Testis (tissue), 2 donors: ENCODE measurements around the gene CRPPA.

ENCODE experiments used
- POLR2A ChIP-seq: fragments of 450-650 bp; IDR thresholded peaks from one replicate; pipeline ENCODE4 v1.6.1; 2017; ENCODE audit warnings: antibody characterized with exemption, mild to moderate bottlenecking, moderate library complexity
- TF ChIP-seq, protein P1 (sequence below), 3 experiments: fragments of 450-650 bp in 2 of 3; fragments of 200-600 bp in 1 of 3; sonication (generic) in 1 of 3; IDR thresholded peaks; one replicate each; pipeline ENCODE4 v1.5.1; 2016 to 2019; ENCODE audit warnings: antibody characterized with exemption in 3 of 3, mild to moderate bottlenecking in 2 of 3, moderate library complexity in 1 of 3

DNA sequence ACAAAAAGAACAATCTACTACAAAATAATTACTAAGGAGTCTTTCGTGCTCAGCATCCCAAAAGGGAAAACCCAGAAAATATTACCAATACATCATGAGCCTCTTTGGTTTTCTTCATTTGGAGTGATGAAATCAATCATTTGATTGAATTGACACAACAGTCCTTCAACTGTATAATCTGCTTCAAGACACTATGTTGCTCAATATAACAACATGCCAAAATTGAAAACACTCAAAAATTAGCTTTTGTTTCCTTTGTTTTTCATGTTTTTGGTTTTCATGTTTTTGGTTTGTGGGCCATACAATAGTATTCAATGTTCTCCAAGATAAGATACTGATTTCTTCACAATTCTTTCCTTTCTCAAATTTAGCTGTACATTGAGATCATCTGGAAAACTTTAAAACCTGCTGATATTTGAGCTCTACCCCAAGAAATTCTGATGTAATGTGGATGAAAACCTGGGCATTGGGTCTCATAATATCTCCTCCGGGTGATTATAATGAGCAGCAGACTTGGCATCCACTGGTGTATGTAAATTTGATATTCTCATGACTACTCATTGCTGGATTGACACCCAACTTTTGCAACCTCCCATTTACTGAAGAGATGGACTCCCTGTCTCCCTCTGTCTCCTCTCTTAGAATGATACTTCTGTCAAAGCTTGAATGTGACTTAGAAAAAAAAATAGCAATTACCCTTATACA is 39.6 kb upstream of the CRPPA start:
- TF ChIP-seq, protein P1, sequence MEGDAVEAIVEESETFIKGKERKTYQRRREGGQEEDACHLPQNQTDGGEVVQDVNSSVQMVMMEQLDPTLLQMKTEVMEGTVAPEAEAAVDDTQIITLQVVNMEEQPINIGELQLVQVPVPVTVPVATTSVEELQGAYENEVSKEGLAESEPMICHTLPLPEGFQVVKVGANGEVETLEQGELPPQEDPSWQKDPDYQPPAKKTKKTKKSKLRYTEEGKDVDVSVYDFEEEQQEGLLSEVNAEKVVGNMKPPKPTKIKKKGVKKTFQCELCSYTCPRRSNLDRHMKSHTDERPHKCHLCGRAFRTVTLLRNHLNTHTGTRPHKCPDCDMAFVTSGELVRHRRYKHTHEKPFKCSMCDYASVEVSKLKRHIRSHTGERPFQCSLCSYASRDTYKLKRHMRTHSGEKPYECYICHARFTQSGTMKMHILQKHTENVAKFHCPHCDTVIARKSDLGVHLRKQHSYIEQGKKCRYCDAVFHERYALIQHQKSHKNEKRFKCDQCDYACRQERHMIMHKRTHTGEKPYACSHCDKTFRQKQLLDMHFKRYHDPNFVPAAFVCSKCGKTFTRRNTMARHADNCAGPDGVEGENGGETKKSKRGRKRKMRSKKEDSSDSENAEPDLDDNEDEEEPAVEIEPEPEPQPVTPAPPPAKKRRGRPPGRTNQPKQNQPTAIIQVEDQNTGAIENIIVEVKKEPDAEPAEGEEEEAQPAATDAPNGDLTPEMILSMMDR (IDR thresholded peaks at IDR 0.05): no peak
- TF ChIP-seq POLR2A: no peak
